ENCODE data around the gene TNNT1. TPM values are rescaled to one million over a fixed set of nuclear protein-coding genes. Genes with fewer than 3 reads are reported as not detected.

TNNT1 gene
- total RNA-seq, 1 donor from 2014 or later, result 74.1 TPM

GRCh38 chr19:55114566-55115145 is 34.4 kb downstream of the TNNT1 start:
- Histone ChIP-seq H4K20me1 (ENCODE audit: low read depth) (peaks cover 63% of the 10 kb centered on the region), H3K4me2 (peak overlapping the region; percentile 96), H3K9ac (peak overlapping the region; percentile 20), H3K27ac (no peak overlapping the region), H3K4me3 (no peak overlapping the region), H3K36me3 (no peaks in the 10 kb centered on the region), H3K79me2 (ENCODE audit: low read depth) (peaks cover 56% of the 10 kb centered on the region), H3K27me3 (no peaks in the 10 kb centered on the region), H3K4me1 (peaks cover 5% of the 10 kb centered on the region), H3F3A (ENCODE audit: low read depth) (peaks cover 19% of the 10 kb centered on the region), H2AFZ (replicated peaks) (no peak overlapping the region), H3K9me3 (ENCODE audit: low read depth) (no peaks in the 10 kb centered on the region)
- Mint-ChIP-seq H3K36me3 (peaks cover 4% of the 10 kb centered on the region), H3K27ac (peak overlapping the region; percentile 60), H3K27me3 (ENCODE audit: insufficient read depth, low read depth) (peaks cover 15% of the 10 kb centered on the region), H3K4me3 (peak overlapping the region; percentile 63), H3K9me3 (no peaks in the 10 kb centered on the region), H3K4me1 (peaks cover 42% of the 10 kb centered on the region)
- no peak for DNase-seq (ENCODE audit: low spot score)
- TF ChIP-seq EZH2 (IDR thresholded peaks at IDR 0.05) (no peak), CTCF (IDR thresholded peaks at IDR 0.05) (no peak), EZH2phosphoT487 (IDR thresholded peaks at IDR 0.05) (no peak)

GRCh38 chr19:55113570-55114039 is 35.4 kb downstream of the TNNT1 start:
- peaks cover 56% of the 10 kb centered on the region for H3K79me2 ChIP-seq (ENCODE audit: low read depth)

GRCh38 chr19:55112777-55113569 is 36.0 kb downstream of the TNNT1 start:
- Mint-ChIP-seq H3K4me1 (peaks cover 36% of the 10 kb centered on the region), H3K27me3 (ENCODE audit: insufficient read depth, low read depth) (peaks cover 9% of the 10 kb centered on the region), H3K9me3 (no peaks in the 10 kb centered on the region), H3K4me3 (peak overlapping the region; percentile 74), H3K36me3 (peaks cover 11% of the 10 kb centered on the region), H3K27ac (peak overlapping the region; percentile 86)
- H3K9ac ChIP-seq, result no peak overlapping the region
- H3K4me1 ChIP-seq, result peaks cover 5% of the 10 kb centered on the region
- peaks cover 56% of the 10 kb centered on the region for H3K79me2 ChIP-seq (ENCODE audit: low read depth)
- peaks cover 7% of the 10 kb centered on the region for H3F3A ChIP-seq (ENCODE audit: low read depth)
- no peak overlapping the region for H3K4me2 ChIP-seq
- H3K4me3 ChIP-seq, result no peak overlapping the region
- no peaks in the 10 kb centered on the region for H3K9me3 ChIP-seq (ENCODE audit: low read depth)
- no peak overlapping the region for H3K27ac ChIP-seq
- H3K36me3 ChIP-seq, result no peaks in the 10 kb centered on the region
- H2AFZ ChIP-seq (replicated peaks), result no peak overlapping the region
- no peaks in the 10 kb centered on the region for H3K27me3 ChIP-seq
- TF ChIP-seq EZH2 (IDR thresholded peaks at IDR 0.05), result no peak
- TF ChIP-seq CTCF (IDR thresholded peaks at IDR 0.05), result no peak
- TF ChIP-seq EZH2phosphoT487 (IDR thresholded peaks at IDR 0.05), result no peak
- H4K20me1 ChIP-seq (ENCODE audit: low read depth), result peaks cover 71% of the 10 kb centered on the region
- DNase-seq (ENCODE audit: low spot score), result no peak

More at GRCh38 chr19:55113570-55114039, 35.4 kb downstream of the TNNT1 start:
- peaks cover 5% of the 10 kb centered on the region for H3K4me1 ChIP-seq
- Mint-ChIP-seq H3K27me3 (ENCODE audit: insufficient read depth, low read depth) (peaks cover 9% of the 10 kb centered on the region), H3K36me3 (peaks cover 8% of the 10 kb centered on the region), H3K4me1 (peaks cover 41% of the 10 kb centered on the region), H3K4me3 (peak overlapping the region; percentile 74), H3K9me3 (no peaks in the 10 kb centered on the region), H3K27ac (peak overlapping the region; percentile 86)
- no peaks in the 10 kb centered on the region for H3K27me3 ChIP-seq
- no peak overlapping the region for H3K27ac ChIP-seq
- no peak overlapping the region for H3K4me2 ChIP-seq
- H2AFZ ChIP-seq (replicated peaks), result no peak overlapping the region
- H4K20me1 ChIP-seq (ENCODE audit: low read depth), result peaks cover 71% of the 10 kb centered on the region
- peak; percentile 82 for DNase-seq (ENCODE audit: low spot score)
- no peak for TF ChIP-seq CTCF (IDR thresholded peaks at IDR 0.05)
- no peak for TF ChIP-seq EZH2 (IDR thresholded peaks at IDR 0.05)
- no peak for TF ChIP-seq EZH2phosphoT487 (IDR thresholded peaks at IDR 0.05)
- no peak overlapping the region for H3K4me3 ChIP-seq
- no peaks in the 10 kb centered on the region for H3K9me3 ChIP-seq (ENCODE audit: low read depth)
- no peaks in the 10 kb centered on the region for H3K36me3 ChIP-seq
- no peak overlapping the region for H3K9ac ChIP-seq
- peaks cover 13% of the 10 kb centered on the region for H3F3A ChIP-seq (ENCODE audit: low read depth)
